HG03565 (cell line): ENCODE results near the gene FAM177A1.

Experiments
- ATAC-seq: cut with Tn5 transposase; IDR thresholded peaks from one replicate; pipeline ENCODE4 v1.9.1; 2021; ENCODE audit warnings: mild to moderate bottlenecking, moderate library complexity; ENCODE audit not compliant: unreplicated experiment

The FAM177A1 gene

GRCh38 chr14:35122696-35123387 is 76.8 kb downstream of the FAM177A1 start:
- no peak for ATAC-seq

GRCh38 chr14:35123388-35123703 is 77.3 kb downstream of the FAM177A1 start:
- no peak for ATAC-seq

- no peak for ATAC-seq
Measured at GRCh38 chr14:35124127-35124526, 78.1 kb downstream of the FAM177A1 start.
